ENCODE measurements around the gene SKOR1.

- TF ChIP-seq CTCF (conservative IDR thresholded peaks at IDR 0.05; ENCODE audit: low read depth, low read length) (no peak), POLR2A (IDR thresholded peaks at IDR 0.05; ENCODE audit: low read depth, low read length) (no peak), RAD21 (IDR thresholded peaks at IDR 0.05; ENCODE audit: low read length) (no peak), RCOR1 (IDR thresholded peaks at IDR 0.05; ENCODE audit: insufficient replicate concordance, low read length) (no peak), MXI1 (IDR thresholded peaks at IDR 0.05; ENCODE audit: borderline replicate concordance, low read depth, low read length) (no peak)
Observed at GRCh38 chr15:67853454-67853853, 28.1 kb downstream of the SKOR1 start.
